IMR-90 (cell line): ENCODE results near the gene MYOZ3. TPM values are rescaled to one million over a fixed set of nuclear protein-coding genes. Genes with fewer than 3 reads are reported as not detected.

ENCODE experiments used
- ATAC-seq: fragments of 200-7000 bp; cut with Tn5 transposase; 2 replicates; pipeline ENCODE4 v1.9.1; 2020; ENCODE audit warnings: low read depth, mild to moderate bottlenecking, moderate library complexity
- BruUV-seq: library from RNA; stranded (reverse); fragments of 400-500 nt; replicated peaks from 2 replicates; lab custom pipeline; 2021; lab: Mats Ljungman, UMichigan
- CTCF ChIA-PET: fragments of 300-600 bp; formaldehyde crosslinking; extraction: SDS; loops from one replicate; lab custom pipeline; 2021; ENCODE audit warnings: antibody characterized with exemption; lab: Yijun Ruan, JAX
- POLR2A ChIA-PET: fragments of 300-600 bp; sonication (Branson Sonifier 250); formaldehyde crosslinking; loops from one replicate; lab custom pipeline; 2022; ENCODE audit warnings: antibody characterized with exemption; ENCODE audit not compliant: unreplicated experiment; lab: Charles Lee
- DNase-seq: peaks from one replicate; pipeline ENCODE4 v3.0.0; 2013
- H2AFZ ChIP-seq: replicated peaks from 2 replicates; pipeline ENCODE3; 2013; ENCODE audit warnings: low read length, mild to moderate bottlenecking; ENCODE audit not compliant: poor library complexity
- H2AK5ac ChIP-seq: 2 replicates; pipeline ENCODE4 v1.6.1; 2013; ENCODE audit warnings: low read depth, low read length, inconsistent platforms
- H2AK9ac ChIP-seq: replicated peaks from 2 replicates; pipeline ENCODE3; 2013; ENCODE audit warnings: mild to moderate bottlenecking, low read depth, low read length, moderate library complexity; ENCODE audit not compliant: poor library complexity
- H2BK120ac ChIP-seq: 2 replicates; pipeline ENCODE4 v1.6.1; 2013; ENCODE audit warnings: low read depth, low read length, inconsistent platforms
- H2BK15ac ChIP-seq: 3 replicates; pipeline ENCODE4 v1.6.1; 2013; ENCODE audit warnings: low read depth, low read length, inconsistent platforms
- H2BK20ac ChIP-seq: 2 replicates; pipeline ENCODE4 v1.6.1; 2013; ENCODE audit warnings: low read depth, mild to moderate bottlenecking, inconsistent platforms, low read length, moderate library complexity
- H2BK5ac ChIP-seq: 2 replicates; pipeline ENCODE4 v1.6.1; 2013; ENCODE audit warnings: mild to moderate bottlenecking, low read depth, low read length, inconsistent platforms; ENCODE audit not compliant: poor library complexity, severe bottlenecking
- H3K14ac ChIP-seq: replicated peaks from 2 replicates; pipeline ENCODE4 v1.6.1; 2013; ENCODE audit warnings: low read depth, low read length, inconsistent platforms
- H3K18ac ChIP-seq: 2 replicates; pipeline ENCODE4 v1.6.1; 2013; ENCODE audit warnings: low read depth, low read length, control low read depth
- H3K23ac ChIP-seq: 2 replicates; pipeline ENCODE4 v1.6.1; 2013; ENCODE audit warnings: low read depth, low read length, inconsistent platforms
- H3K27ac ChIP-seq: 2 replicates; pipeline ENCODE4 v1.5.1; 2013; ENCODE audit warnings: mild to moderate bottlenecking, control low read depth, low read length; ENCODE audit not compliant: insufficient read depth
- H3K27me3 ChIP-seq: 2 replicates; pipeline ENCODE4 v1.6.1; 2013; ENCODE audit warnings: low read length; ENCODE audit not compliant: control insufficient read depth, insufficient read depth
- H3K36me3 ChIP-seq: 2 replicates; pipeline ENCODE4 v1.6.1; 2013; ENCODE audit warnings: low read length, mixed read lengths; ENCODE audit not compliant: control insufficient read depth, insufficient read depth
- H3K4ac ChIP-seq: 2 replicates; pipeline ENCODE4 v1.6.1; 2013; ENCODE audit warnings: low read depth, low read length, inconsistent platforms
- H3K4me1 ChIP-seq: 2 replicates; pipeline ENCODE4 v1.6.1; 2013; ENCODE audit warnings: low read length, mixed read lengths; ENCODE audit not compliant: control insufficient read depth, insufficient read depth
- H3K4me2 ChIP-seq: 2 replicates; pipeline ENCODE4 v1.6.1; 2013; ENCODE audit warnings: low read depth, mild to moderate bottlenecking, control low read depth, low read length, moderate library complexity
- H3K4me3 ChIP-seq: 2 replicates; pipeline ENCODE4 v1.5.1; 2013; ENCODE audit warnings: low read depth, mild to moderate bottlenecking, control low read depth, low read length, moderate library complexity; ENCODE audit not compliant: insufficient read depth
- H3K56ac ChIP-seq: 2 replicates; pipeline ENCODE4 v1.6.1; 2013; ENCODE audit warnings: low read length, inconsistent platforms; ENCODE audit not compliant: insufficient read depth; ENCODE audit errors: extremely low read depth
- H3K79me1 ChIP-seq, 2 experiments: 2 replicates each; pipeline ENCODE4 v1.6.1; 2013; ENCODE audit warnings: low read length in 2 of 2, inconsistent platforms in 1 of 2, low read depth in 1 of 2
- H3K9ac ChIP-seq: 2 replicates; pipeline ENCODE4 v1.6.1; 2013; ENCODE audit warnings: low read depth, low read length, control low read depth
- H3K9me1 ChIP-seq: 2 replicates; pipeline ENCODE4 v1.6.1; 2013; ENCODE audit warnings: low read length, inconsistent platforms; ENCODE audit not compliant: insufficient read depth
- H3K9me3 ChIP-seq: 2 replicates; pipeline ENCODE4 v1.6.1; 2013; ENCODE audit warnings: low read length; ENCODE audit not compliant: control insufficient read depth, insufficient read depth
- H4K20me1 ChIP-seq: 2 replicates; pipeline ENCODE4 v1.6.1; 2013; ENCODE audit warnings: low read length, inconsistent platforms; ENCODE audit not compliant: insufficient read depth
- H4K5ac ChIP-seq: 2 replicates; pipeline ENCODE4 v1.6.1; 2013; ENCODE audit warnings: mild to moderate bottlenecking, low read depth, low read length, control low read depth
- H4K8ac ChIP-seq, 2 experiments: 2 replicates each; pipeline ENCODE4 v1.6.1; 2013; ENCODE audit warnings: low read depth in 2 of 2, low read length in 2 of 2, control low read depth in 1 of 2, inconsistent platforms in 1 of 2
- H4K91ac ChIP-seq: 2 replicates; pipeline ENCODE4 v1.6.1; 2013; ENCODE audit warnings: low read depth, low read length, inconsistent platforms; ENCODE audit not compliant: insufficient read depth
- BHLHE40 ChIP-seq: fragments of 150-350 bp; IDR thresholded peaks from 2 replicates; pipeline ENCODE4 v1.6.1; 2016; ENCODE audit warnings: mild to moderate bottlenecking, low read depth, low read length
- CHD1 ChIP-seq: IDR thresholded peaks from 2 replicates; pipeline ENCODE4 v1.6.1; 2012; ENCODE audit warnings: low read depth, low read length, improper control_type of control experiment
- FOS ChIP-seq: fragments of 150-350 bp; IDR thresholded peaks from 2 replicates; pipeline ENCODE4 v1.6.1; 2016; ENCODE audit warnings: low read depth, low read length
- MAFK ChIP-seq: IDR thresholded peaks from 2 replicates; pipeline ENCODE4 v1.6.1; 2012; ENCODE audit warnings: low read depth, low read length, improper control_type of control experiment
- MXI1 ChIP-seq: IDR thresholded peaks from 2 replicates; pipeline ENCODE4 v1.6.1; 2012; ENCODE audit warnings: low read depth, mild to moderate bottlenecking, low read length, moderate library complexity, borderline replicate concordance
- NFE2L2 ChIP-seq: fragments of 150-350 bp; IDR thresholded peaks from 2 replicates; pipeline ENCODE4 v1.6.1; 2016; ENCODE audit warnings: low read depth, mild to moderate bottlenecking, low read length
- POLR2A ChIP-seq: IDR thresholded peaks from 2 replicates; pipeline ENCODE4 v1.6.1; 2012; ENCODE audit warnings: mild to moderate bottlenecking, low read depth, low read length
- RAD21 ChIP-seq: IDR thresholded peaks from 2 replicates; pipeline ENCODE4 v1.6.1; 2012; ENCODE audit warnings: low read length, improper control_type of control experiment
- RCOR1 ChIP-seq: IDR thresholded peaks from 2 replicates; pipeline ENCODE4 v1.6.1; 2012; ENCODE audit warnings: mild to moderate bottlenecking, low read length, improper control_type of control experiment; ENCODE audit not compliant: insufficient replicate concordance
- RFX5 ChIP-seq: IDR thresholded peaks from 2 replicates; pipeline ENCODE4 v1.8.0; 2012; ENCODE audit warnings: low read depth, mild to moderate bottlenecking, low read length, moderate library complexity
- SMC3 ChIP-seq: fragments of 150-350 bp; IDR thresholded peaks from 2 replicates; pipeline ENCODE4 v1.6.1; 2016; ENCODE audit warnings: low read depth, mild to moderate bottlenecking, antibody characterized with exemption, low read length, moderate library complexity
- WGBS, 2 experiments: methylation state at CpG; one replicate each; pipeline versions ENCODE4 v1.1.5 to v1.1.7; 2013; ENCODE audit warnings: missing lambda C conversion rate in 2 of 2; ENCODE audit not compliant: insufficient read length in 1 of 2; ENCODE audit errors: extremely low coverage in 2 of 2; 5-methylcytosine and 5-hydroxymethylcytosine counted together
- dilution Hi-C: fragments of 300-500 bp; cut with HindIII; formaldehyde crosslinking; loops from one replicate; pipeline ENCODE4 v1.14.3; 2018; ENCODE audit warnings: low sequenced_read_pairs; ENCODE audit not compliant: unreplicated experiment
- in situ Hi-C: fragments of 300-500 bp; cut with MboI; formaldehyde crosslinking; loops from 3 replicates; pipeline ENCODE4 v1.14.3; 2019; ENCODE audit warnings: low sequenced_read_pairs, inconsistent platforms, mixed read lengths
- intact Hi-C: fragments of 100-400 bp; cut with micrococcal nuclease; formaldehyde crosslinking; loops from 2 replicates; pipeline ENCODE4 v1.10.0; 2022
- polyA plus RNA-seq, 3 experiments: library from polyadenylated mRNA; depleted of rRNA; stranded (reverse); fragments of >200 nt; gene quantifications; 2 replicates each; pipeline ENCODE4 v1.2.3, GENCODE V29; 2012; ENCODE audit warnings: low replicate concordance in 1 of 3
- total RNA-seq: library from RNA; depleted of rRNA; stranded (reverse); fragments of >200 nt; gene quantifications from 2 replicates; pipeline ENCODE4 v1.2.3, GENCODE V29; 2012
- TF ChIP-seq, protein P1 (sequence below): fragments of 150-350 bp; IDR thresholded peaks from 2 replicates; pipeline ENCODE4 v1.6.1; 2017; ENCODE audit warnings: mild to moderate bottlenecking, antibody characterized with exemption, low read length, low read depth
- TF ChIP-seq, protein P2 (sequence below): conservative IDR thresholded peaks from 2 replicates; pipeline ENCODE4 v1.5.1; 2012; ENCODE audit warnings: mild to moderate bottlenecking, low read depth, low read length, improper control_type of control experiment
- TF ChIP-seq, protein P3 (sequence below): fragments of 150-350 bp; IDR thresholded peaks from 2 replicates; pipeline ENCODE4 v1.6.1; 2016; ENCODE audit warnings: low read depth, mild to moderate bottlenecking, low read length, moderate library complexity, borderline replicate concordance

The MYOZ3 gene
- total and polyA plus RNA-seq, 2 of the 4 experiments (the other 2 are of a cell fraction): under 0.01 to 0.24 TPM

DNA sequence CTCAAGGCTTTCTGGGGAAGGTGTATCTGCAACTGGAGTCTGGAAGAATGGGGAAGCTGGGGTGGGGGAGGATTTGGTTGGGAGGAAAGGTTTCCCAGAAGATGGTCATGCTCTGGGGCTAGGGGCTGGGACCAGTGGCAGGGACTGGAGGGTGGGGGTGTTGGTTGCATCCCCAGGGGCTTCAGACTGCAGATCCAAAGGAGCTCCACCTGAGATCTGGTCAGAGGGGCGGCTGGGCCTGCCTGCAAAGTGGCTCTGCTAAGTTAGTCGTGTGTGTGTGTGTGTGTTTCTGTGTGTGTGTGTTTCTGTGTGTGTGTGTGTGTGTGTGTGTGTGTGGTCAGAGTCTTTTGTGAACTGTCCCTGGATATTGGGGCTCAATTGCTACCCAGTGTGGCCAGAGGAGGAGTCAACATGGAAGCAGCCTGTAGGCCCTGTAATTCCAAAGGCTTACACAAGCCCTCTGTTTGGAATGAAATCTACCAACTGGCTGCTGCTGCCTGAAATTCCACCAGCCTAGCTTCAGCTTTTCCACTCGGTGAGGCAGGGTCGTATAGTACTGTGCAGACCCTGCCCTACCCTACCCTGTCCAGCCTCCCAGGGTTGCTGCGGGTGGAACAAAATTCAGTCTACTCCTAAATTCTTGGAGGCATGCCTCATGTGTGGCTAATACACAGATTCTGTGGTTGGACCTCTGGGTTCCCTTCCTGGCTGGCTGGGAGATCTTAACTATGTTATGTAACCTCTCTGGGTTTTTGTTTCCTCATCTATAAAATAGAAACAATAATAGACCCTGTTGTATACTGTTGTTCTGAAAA lies 33.1 kb upstream of the MYOZ3 start:
- peaks cover 56% of the 10 kb centered on the region for H3K4me1 ChIP-seq
- no peaks in the 10 kb centered on the region; the same call in 1 of the 2 replicates for H4K20me1 ChIP-seq
- no peak overlapping the region for H4K8ac ChIP-seq
- in situ Hi-C loops: no loop called here
- no peak overlapping the region for H3K56ac ChIP-seq
- H3K79me1 ChIP-seq: peaks cover 0 to 4% of the 10 kb centered on the region in 2 experiments; a peak in 2 of 4 replicates
- H2AK5ac ChIP-seq: peak overlapping the region; percentile 63
- ChIA-PET CTCF (interaction anchor here (1.0 kb wide), 1 partner anchor 13 kb away, joined by 3 read pairs; the partner anchor contains the start of gene SYNPO), POLR2A (no interaction called here)
- H2BK120ac ChIP-seq: no peak overlapping the region
- H2BK15ac ChIP-seq: no peak overlapping the region
- H3K36me3 ChIP-seq: 0 out of 2 replicates have a peak, but pooled peaks cover 2% of the 10 kb centered on the region
- peak; percentile 25 for ATAC-seq
- H3K14ac ChIP-seq: no peak overlapping the region
- peaks cover 17% of the 10 kb centered on the region for H3K9me1 ChIP-seq
- H2BK5ac ChIP-seq: peak overlapping the region; percentile 23
- H2AFZ ChIP-seq: peak overlapping the region; percentile 1
- 74% methylated on average over 3 of the region's 5 CpGs; no CpG with 5 or more reads in 1 of the 2 experiments for WGBS, 2 experiments
- no peak overlapping the region; the same call in 1 of the 2 replicates for H4K91ac ChIP-seq
- no peak overlapping the region for H3K9ac ChIP-seq
- H2BK20ac ChIP-seq: no peak overlapping the region
- H3K4me2 ChIP-seq: peak overlapping the region; percentile 17; the same call in 1 of the 2 replicates
- H3K18ac ChIP-seq: no peak overlapping the region; the same call in 1 of the 2 replicates
- H2AK9ac ChIP-seq: no peak overlapping the region
- BruUV-seq: no TSS peak
- no peak overlapping the region for H3K27ac ChIP-seq
- TF ChIP-seq NFE2L2: no peak
- TF ChIP-seq FOS: no peak
- TF ChIP-seq, protein P1, sequence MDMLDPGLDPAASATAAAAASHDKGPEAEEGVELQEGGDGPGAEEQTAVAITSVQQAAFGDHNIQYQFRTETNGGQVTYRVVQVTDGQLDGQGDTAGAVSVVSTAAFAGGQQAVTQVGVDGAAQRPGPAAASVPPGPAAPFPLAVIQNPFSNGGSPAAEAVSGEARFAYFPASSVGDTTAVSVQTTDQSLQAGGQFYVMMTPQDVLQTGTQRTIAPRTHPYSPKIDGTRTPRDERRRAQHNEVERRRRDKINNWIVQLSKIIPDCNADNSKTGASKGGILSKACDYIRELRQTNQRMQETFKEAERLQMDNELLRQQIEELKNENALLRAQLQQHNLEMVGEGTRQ: no peak
- no peak for TF ChIP-seq CHD1
- TF ChIP-seq RAD21: no peak
- TF ChIP-seq BHLHE40: no peak
- no peak for TF ChIP-seq POLR2A
- TF ChIP-seq, protein P2, sequence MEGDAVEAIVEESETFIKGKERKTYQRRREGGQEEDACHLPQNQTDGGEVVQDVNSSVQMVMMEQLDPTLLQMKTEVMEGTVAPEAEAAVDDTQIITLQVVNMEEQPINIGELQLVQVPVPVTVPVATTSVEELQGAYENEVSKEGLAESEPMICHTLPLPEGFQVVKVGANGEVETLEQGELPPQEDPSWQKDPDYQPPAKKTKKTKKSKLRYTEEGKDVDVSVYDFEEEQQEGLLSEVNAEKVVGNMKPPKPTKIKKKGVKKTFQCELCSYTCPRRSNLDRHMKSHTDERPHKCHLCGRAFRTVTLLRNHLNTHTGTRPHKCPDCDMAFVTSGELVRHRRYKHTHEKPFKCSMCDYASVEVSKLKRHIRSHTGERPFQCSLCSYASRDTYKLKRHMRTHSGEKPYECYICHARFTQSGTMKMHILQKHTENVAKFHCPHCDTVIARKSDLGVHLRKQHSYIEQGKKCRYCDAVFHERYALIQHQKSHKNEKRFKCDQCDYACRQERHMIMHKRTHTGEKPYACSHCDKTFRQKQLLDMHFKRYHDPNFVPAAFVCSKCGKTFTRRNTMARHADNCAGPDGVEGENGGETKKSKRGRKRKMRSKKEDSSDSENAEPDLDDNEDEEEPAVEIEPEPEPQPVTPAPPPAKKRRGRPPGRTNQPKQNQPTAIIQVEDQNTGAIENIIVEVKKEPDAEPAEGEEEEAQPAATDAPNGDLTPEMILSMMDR: no peak
- no peak for TF ChIP-seq MAFK
- no peak for TF ChIP-seq RFX5
- no peak for TF ChIP-seq MXI1
- TF ChIP-seq SMC3: no peak
- TF ChIP-seq, protein P3, sequence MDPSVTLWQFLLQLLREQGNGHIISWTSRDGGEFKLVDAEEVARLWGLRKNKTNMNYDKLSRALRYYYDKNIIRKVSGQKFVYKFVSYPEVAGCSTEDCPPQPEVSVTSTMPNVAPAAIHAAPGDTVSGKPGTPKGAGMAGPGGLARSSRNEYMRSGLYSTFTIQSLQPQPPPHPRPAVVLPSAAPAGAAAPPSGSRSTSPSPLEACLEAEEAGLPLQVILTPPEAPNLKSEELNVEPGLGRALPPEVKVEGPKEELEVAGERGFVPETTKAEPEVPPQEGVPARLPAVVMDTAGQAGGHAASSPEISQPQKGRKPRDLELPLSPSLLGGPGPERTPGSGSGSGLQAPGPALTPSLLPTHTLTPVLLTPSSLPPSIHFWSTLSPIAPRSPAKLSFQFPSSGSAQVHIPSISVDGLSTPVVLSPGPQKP: no peak
- TF ChIP-seq RCOR1: no peak
- peak; percentile 59 for DNase-seq
- intact Hi-C loops: no loop called here
- 0 out of 2 replicates have a peak overlapping the region, but pooled peaks have one; percentile 50 for H3K4ac ChIP-seq
- dilution Hi-C loops: no loop called here
- H4K5ac ChIP-seq: no peak overlapping the region
- no peaks in the 10 kb centered on the region for H3K27me3 ChIP-seq
- no peaks in the 10 kb centered on the region for H3K9me3 ChIP-seq
- H3K4me3 ChIP-seq: no peak overlapping the region
- no peak overlapping the region for H3K23ac ChIP-seq
